ENCODE measurements around the gene SLC8B1.

The SLC8B1 gene

DNA sequence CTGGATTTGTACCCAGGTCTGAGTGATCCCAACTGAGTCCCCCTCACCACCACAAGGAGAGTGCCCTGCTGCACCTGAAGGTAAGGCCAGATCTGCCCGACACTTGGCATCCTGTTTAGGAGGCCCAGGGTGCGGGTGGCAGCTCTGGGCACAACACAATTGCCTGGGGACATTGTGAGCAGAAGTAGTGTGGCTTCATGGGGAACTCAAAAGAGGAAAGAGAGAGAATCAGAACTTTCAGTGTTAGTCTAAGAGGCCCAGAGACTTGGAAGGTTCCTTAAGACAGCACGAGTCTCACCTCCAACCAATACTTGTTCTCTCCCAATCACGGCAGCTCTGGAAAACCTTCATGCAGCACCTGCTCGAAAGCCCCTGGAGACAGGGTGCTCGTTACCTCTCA, 6.6 kb upstream of the SLC8B1 start:
- Histone ChIP-seq H3K4me2 (ENCODE audit: low read length) (no peak overlapping the region), H3F3A (ENCODE audit: insufficient read depth, low read length) (no peaks in the 10 kb centered on the region)

DNA sequence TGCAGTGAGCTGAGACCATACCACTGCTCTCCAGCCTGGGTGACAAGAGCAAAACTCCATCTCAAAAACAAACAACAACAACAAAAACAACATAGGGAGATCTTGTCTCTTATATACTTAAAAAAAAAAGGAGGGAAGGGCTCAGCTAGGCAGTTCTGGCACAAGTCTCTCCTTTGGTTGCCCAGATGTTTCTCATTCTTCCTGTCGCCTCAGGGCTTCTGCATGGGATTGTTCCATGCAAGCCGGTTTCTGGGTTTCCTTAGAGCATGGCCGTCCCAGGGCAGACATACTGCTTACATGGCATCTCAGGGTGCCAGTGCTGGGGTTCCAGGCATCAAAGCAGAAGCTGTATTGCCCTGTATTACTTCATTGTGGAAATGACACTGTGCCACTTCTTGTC, 5.2 kb upstream of the SLC8B1 start:
- no peaks in the 10 kb centered on the region for H3K9me2 ChIP-seq (ENCODE audit: low read depth, low read length)
- TF ChIP-seq, protein P1, sequence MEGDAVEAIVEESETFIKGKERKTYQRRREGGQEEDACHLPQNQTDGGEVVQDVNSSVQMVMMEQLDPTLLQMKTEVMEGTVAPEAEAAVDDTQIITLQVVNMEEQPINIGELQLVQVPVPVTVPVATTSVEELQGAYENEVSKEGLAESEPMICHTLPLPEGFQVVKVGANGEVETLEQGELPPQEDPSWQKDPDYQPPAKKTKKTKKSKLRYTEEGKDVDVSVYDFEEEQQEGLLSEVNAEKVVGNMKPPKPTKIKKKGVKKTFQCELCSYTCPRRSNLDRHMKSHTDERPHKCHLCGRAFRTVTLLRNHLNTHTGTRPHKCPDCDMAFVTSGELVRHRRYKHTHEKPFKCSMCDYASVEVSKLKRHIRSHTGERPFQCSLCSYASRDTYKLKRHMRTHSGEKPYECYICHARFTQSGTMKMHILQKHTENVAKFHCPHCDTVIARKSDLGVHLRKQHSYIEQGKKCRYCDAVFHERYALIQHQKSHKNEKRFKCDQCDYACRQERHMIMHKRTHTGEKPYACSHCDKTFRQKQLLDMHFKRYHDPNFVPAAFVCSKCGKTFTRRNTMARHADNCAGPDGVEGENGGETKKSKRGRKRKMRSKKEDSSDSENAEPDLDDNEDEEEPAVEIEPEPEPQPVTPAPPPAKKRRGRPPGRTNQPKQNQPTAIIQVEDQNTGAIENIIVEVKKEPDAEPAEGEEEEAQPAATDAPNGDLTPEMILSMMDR (IDR thresholded peaks at IDR 0.05; ENCODE audit: low read length) = no peak
- TF ChIP-seq EZH2 (IDR thresholded peaks at IDR 0.05; ENCODE audit: borderline replicate concordance, low read length) = no peak

More for the DNA sequence above, 6.6 kb upstream of the SLC8B1 start:
- no peak overlapping the region for H2AFZ ChIP-seq (ENCODE audit: low read length)
- no peaks in the 10 kb centered on the region for H3K4me1 ChIP-seq (ENCODE audit: insufficient read depth, low read length, severe bottlenecking)
- H3K79me2 ChIP-seq (ENCODE audit: insufficient read depth, low read length) = no peaks in the 10 kb centered on the region
- H3K36me3 ChIP-seq (ENCODE audit: insufficient read depth, low read length) = no peaks in the 10 kb centered on the region
- H3K27ac ChIP-seq (ENCODE audit: low read depth, low read length, poor library complexity, severe bottlenecking) = no peak overlapping the region
- TF ChIP-seq, protein P1 (IDR thresholded peaks at IDR 0.05; ENCODE audit: low read length) = no peak
- TF ChIP-seq EZH2 (IDR thresholded peaks at IDR 0.05; ENCODE audit: borderline replicate concordance, low read length) = no peak
- no peaks in the 10 kb centered on the region for H3K9me2 ChIP-seq (ENCODE audit: low read depth, low read length)
- H3K4me3 ChIP-seq (ENCODE audit: low read depth, low read length, poor library complexity, severe bottlenecking) = no peak overlapping the region
- no peaks in the 10 kb centered on the region for H3K27me3 ChIP-seq (ENCODE audit: insufficient read depth, low read length)
- no peaks in the 10 kb centered on the region for H4K20me1 ChIP-seq (ENCODE audit: insufficient read depth, low read length)
- no peaks in the 10 kb centered on the region for H3K9me3 ChIP-seq (ENCODE audit: low read length)
- no peak overlapping the region for H3K9ac ChIP-seq (ENCODE audit: low read length)

DNA sequence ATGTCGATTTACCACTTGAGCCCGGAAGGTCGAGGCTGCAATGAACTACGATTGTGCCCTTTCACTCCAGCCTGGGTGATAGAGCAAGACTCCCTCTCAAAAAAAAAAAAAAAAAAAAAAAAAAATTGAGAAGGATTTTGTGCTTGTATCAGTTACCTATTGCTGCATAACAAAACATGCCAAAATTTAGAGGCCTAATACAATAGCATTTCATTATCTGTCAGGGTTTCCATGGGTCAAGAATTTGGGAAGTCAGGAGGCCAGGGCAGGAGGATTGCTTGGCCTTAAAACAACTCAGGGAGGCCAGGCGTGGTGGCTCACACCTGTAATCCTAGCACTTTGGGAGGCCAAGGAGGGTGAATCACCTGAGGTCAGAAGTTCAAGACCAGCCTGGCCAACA, 4.6 kb upstream of the SLC8B1 start:
- no peak overlapping the region for H3K4me2 ChIP-seq (ENCODE audit: low read length)
- H3K27me3 ChIP-seq (ENCODE audit: insufficient read depth, low read length) = no peaks in the 10 kb centered on the region
- H2AFZ ChIP-seq (ENCODE audit: low read length) = no peak overlapping the region
- no peaks in the 10 kb centered on the region for H3F3A ChIP-seq (ENCODE audit: insufficient read depth, low read length)
- peaks cover 4% of the 10 kb centered on the region for H3K4me1 ChIP-seq (ENCODE audit: insufficient read depth, low read length, severe bottlenecking)
- H3K9me3 ChIP-seq (ENCODE audit: low read length) = no peaks in the 10 kb centered on the region
- no peak overlapping the region for H3K9ac ChIP-seq (ENCODE audit: low read length)
- no peak overlapping the region for H3K27ac ChIP-seq (ENCODE audit: low read depth, low read length, poor library complexity, severe bottlenecking)
- H3K79me2 ChIP-seq (ENCODE audit: insufficient read depth, low read length) = no peaks in the 10 kb centered on the region
- H3K36me3 ChIP-seq (ENCODE audit: insufficient read depth, low read length) = no peaks in the 10 kb centered on the region
- H3K4me3 ChIP-seq (ENCODE audit: low read depth, low read length, poor library complexity, severe bottlenecking) = no peak overlapping the region
- H4K20me1 ChIP-seq (ENCODE audit: insufficient read depth, low read length) = no peaks in the 10 kb centered on the region
- TF ChIP-seq, protein P1 (IDR thresholded peaks at IDR 0.05; ENCODE audit: low read length) = no peak
- TF ChIP-seq EZH2 (IDR thresholded peaks at IDR 0.05; ENCODE audit: borderline replicate concordance, low read length) = no peak
- H3K9me2 ChIP-seq (ENCODE audit: low read depth, low read length) = no peaks in the 10 kb centered on the region

More for the DNA sequence above, 5.2 kb upstream of the SLC8B1 start:
- Histone ChIP-seq H3F3A (ENCODE audit: insufficient read depth, low read length) (no peaks in the 10 kb centered on the region), H3K9ac (ENCODE audit: low read length) (no peak overlapping the region), H3K9me3 (ENCODE audit: low read length) (no peaks in the 10 kb centered on the region), H3K79me2 (ENCODE audit: insufficient read depth, low read length) (no peaks in the 10 kb centered on the region), H3K4me3 (ENCODE audit: low read depth, low read length, poor library complexity, severe bottlenecking) (no peak overlapping the region), H2AFZ (ENCODE audit: low read length) (no peak overlapping the region), H3K27me3 (ENCODE audit: insufficient read depth, low read length) (no peaks in the 10 kb centered on the region), H4K20me1 (ENCODE audit: insufficient read depth, low read length) (no peaks in the 10 kb centered on the region), H3K27ac (ENCODE audit: low read depth, low read length, poor library complexity, severe bottlenecking) (no peak overlapping the region), H3K4me2 (ENCODE audit: low read length) (no peak overlapping the region), H3K36me3 (ENCODE audit: insufficient read depth, low read length) (no peaks in the 10 kb centered on the region), H3K4me1 (ENCODE audit: insufficient read depth, low read length, severe bottlenecking) (peaks cover 4% of the 10 kb centered on the region)
